ENCODE data around the gene ST3GAL5. TPM values are rescaled to one million over a fixed set of nuclear protein-coding genes. Genes with fewer than 3 reads are reported as not detected.

ST3GAL5 gene
- 11.0 TPM for polyA plus RNA-seq (2012; ENCODE audit: insufficient read depth, insufficient read length, low read depth)

DNA sequence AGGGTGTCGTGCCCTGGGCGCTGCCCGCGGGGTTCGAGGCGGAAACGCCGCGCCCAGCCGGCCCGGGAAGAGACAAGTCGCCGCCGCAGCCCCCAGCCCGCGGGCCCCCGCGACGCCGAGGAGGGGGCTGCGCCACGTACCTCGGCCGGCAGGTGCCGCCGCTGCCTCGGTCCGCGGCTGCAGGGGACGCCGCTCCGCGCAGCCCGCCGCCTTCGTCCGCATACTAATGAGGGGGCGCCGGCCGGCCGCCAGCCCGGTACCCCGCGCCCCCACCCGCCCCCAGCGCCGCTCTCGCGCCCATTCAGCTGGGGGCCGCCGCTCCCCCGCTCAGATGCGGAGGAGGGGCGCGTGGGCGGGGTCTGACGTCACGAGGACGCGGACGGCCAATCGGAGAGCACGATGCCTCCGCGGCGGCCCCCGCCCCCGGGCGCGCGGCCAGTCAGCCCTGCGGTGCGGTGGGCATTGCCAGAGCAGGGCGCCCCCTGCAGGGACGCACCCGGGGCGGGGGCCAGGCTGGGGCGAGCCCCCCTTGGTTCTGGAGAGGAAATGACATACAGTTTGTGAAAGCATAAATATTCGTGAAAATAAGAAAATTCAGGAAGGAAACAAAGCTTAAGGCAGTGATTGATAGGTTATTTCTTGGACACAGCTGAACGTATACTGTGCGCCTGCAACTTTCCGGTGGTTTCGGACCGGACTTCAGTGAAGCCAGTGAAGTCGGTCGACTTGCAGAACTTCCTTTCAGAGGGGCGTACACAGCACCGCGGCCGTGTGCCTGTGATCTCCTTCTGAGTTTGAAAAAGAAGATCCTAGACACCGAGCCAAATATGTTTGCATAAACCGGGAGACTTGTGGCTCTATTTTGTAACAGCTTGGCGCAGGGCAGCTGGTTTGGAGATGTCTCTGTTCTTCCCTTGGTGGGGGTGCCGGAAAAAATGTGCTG lies at the start of gene ST3GAL5:
Gene ST3GAL5 (minus strand): TSS at position 307 of the 943 bp plus-strand sequence. CDS start 85 bp downstream, at position 222.
- TF ChIP-seq, protein P1, sequence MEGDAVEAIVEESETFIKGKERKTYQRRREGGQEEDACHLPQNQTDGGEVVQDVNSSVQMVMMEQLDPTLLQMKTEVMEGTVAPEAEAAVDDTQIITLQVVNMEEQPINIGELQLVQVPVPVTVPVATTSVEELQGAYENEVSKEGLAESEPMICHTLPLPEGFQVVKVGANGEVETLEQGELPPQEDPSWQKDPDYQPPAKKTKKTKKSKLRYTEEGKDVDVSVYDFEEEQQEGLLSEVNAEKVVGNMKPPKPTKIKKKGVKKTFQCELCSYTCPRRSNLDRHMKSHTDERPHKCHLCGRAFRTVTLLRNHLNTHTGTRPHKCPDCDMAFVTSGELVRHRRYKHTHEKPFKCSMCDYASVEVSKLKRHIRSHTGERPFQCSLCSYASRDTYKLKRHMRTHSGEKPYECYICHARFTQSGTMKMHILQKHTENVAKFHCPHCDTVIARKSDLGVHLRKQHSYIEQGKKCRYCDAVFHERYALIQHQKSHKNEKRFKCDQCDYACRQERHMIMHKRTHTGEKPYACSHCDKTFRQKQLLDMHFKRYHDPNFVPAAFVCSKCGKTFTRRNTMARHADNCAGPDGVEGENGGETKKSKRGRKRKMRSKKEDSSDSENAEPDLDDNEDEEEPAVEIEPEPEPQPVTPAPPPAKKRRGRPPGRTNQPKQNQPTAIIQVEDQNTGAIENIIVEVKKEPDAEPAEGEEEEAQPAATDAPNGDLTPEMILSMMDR (IDR thresholded peaks at IDR 0.05; ENCODE audit: low read depth, low read length) = peak; percentile 64
- Histone ChIP-seq H3K9me3 (no peaks in the 10 kb centered on the region), H3K36me3 (no peaks in the 10 kb centered on the region), H3K27me3 (no peaks in the 10 kb centered on the region), H3K4me1 (no peaks in the 10 kb centered on the region), H3K4me3 (ENCODE audit: low read depth, low read length) (peak within 1 kb of the TSS; percentile 73)
- DNase-seq = peak; percentile 88

DNA sequence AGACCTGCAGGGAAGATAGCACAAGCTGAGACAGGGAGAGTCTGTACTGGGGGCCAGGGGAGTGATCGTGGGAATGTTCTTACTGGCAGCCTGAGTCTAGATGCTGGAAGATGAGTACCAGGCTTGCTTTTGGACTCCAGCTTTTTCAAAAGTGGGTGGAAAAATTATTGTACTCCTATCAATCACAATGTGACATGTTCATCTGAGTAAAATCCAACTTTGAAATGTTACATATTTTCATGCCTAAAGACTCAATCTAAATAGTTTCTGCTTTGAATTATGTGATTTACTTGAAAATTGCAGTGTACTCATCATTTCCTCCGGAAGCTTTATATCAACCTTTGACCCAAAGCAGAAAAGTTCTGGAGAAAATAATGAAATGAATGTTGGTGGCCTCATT lies 49.7 kb upstream of the ST3GAL5 start:
- Histone ChIP-seq H3K9me3 (no peaks in the 10 kb centered on the region), H3K36me3 (no peaks in the 10 kb centered on the region), H3K4me3 (ENCODE audit: low read depth, low read length) (no peak overlapping the region), H3K4me1 (no peaks in the 10 kb centered on the region), H3K27me3 (no peaks in the 10 kb centered on the region)
- DNase-seq = no peak
- TF ChIP-seq, protein P1 (IDR thresholded peaks at IDR 0.05; ENCODE audit: low read depth, low read length) = no peak

DNA sequence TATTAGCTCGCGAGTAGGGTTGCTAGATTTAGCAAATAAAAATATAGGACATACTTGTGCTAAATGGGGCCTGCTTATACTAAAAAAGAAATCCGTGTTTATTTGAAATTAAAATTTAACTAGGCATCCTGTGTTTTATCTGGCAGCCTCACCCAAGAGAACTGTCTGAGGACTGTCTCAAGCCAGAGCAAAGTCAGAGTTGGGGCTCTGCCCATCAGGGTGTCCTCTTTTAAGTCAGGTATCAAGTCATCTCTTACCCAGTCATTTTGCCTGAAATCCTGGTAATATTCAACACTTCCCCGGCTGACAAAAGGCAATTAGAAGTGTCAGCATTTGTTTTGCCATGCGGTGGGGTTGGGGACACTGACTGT lies 48.3 kb upstream of the ST3GAL5 start:
- no peaks in the 10 kb centered on the region for H3K4me1 ChIP-seq
- H3K27me3 ChIP-seq = no peaks in the 10 kb centered on the region
- DNase-seq = no peak
- no peak overlapping the region for H3K4me3 ChIP-seq (ENCODE audit: low read depth, low read length)
- no peaks in the 10 kb centered on the region for H3K9me3 ChIP-seq
- H3K36me3 ChIP-seq = no peaks in the 10 kb centered on the region
- TF ChIP-seq, protein P1 (IDR thresholded peaks at IDR 0.05; ENCODE audit: low read depth, low read length) = no peak

DNA sequence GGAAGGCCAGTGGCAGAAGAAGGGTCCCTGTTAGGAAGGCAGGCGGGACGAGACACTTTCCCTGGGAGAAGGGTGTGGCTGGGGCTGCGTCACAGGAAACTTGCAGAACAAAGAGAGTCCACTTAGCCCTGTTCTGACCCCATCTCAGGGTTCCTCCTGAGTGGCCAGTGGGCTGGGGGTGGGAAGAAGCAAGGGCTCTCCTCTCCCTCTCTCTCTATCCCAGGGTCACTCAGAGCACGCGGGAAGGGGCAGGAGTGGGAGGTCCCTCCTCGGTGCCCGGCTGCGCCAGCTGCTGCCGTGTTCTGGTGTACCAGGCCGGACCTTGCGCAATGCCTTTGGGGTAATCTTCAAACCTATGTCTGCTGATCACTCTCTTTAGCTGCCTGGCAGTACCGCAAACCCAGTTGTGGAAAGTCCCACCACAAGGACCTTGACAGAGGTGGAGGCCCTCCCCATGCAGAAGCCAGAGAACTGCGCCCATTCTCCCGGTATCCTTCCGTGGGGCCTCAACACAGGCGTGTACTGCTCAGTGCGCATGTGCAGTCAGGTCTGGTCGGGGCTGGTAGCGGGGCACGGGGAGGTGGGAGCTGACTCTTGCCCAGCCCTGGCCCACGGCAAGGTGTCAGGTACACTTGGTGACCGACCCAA lies 47.8 kb upstream of the ST3GAL5 start:
- TF ChIP-seq, protein P1 (IDR thresholded peaks at IDR 0.05; ENCODE audit: low read depth, low read length) = no peak
- H3K4me3 ChIP-seq (ENCODE audit: low read depth, low read length) = no peak overlapping the region
- H3K36me3 ChIP-seq = no peaks in the 10 kb centered on the region
- H3K9me3 ChIP-seq = no peaks in the 10 kb centered on the region
- DNase-seq = no peak
- no peaks in the 10 kb centered on the region for H3K4me1 ChIP-seq
- H3K27me3 ChIP-seq = no peaks in the 10 kb centered on the region

DNA sequence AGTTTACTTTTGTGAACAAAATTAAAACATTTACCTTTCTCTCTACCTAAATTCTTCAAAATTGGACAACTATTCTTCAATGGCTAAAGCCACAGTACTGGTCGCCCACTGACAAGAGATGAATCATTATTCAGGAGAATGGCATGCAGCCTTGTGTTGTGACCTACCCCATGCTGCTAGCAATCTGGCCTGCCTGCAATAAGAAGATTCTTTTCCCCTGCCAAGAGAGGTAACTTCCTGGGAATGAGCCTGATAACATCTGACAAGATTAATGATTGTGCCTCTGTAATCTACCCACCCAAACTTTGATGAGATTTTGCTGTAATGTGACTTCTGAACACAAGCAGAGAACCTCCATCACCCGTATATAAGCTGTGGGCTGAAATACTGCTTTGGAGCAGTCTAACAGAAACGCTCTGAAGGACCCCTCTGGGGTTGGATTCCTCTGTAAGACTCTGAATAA lies 47.0 kb upstream of the ST3GAL5 start:
- Histone ChIP-seq H3K4me3 (ENCODE audit: low read depth, low read length) (no peak overlapping the region), H3K4me1 (no peaks in the 10 kb centered on the region)
- no peak for DNase-seq

More for the DNA sequence above, 47.0 kb upstream of the ST3GAL5 start:
- Histone ChIP-seq H3K36me3 (no peaks in the 10 kb centered on the region), H3K27me3 (no peaks in the 10 kb centered on the region), H3K9me3 (no peaks in the 10 kb centered on the region)
- TF ChIP-seq, protein P1 (IDR thresholded peaks at IDR 0.05; ENCODE audit: low read depth, low read length) = no peak

Data from BE2C (cell line).